SIG-M5 treated with dmso at 0.1 percent for 504 hours (cell line): ENCODE measurements around the gene CDRT4.
A peak's percentile ranks its signal among the peaks of the same experiment; 100 is the strongest.
"Not testable (repeated sequence)": the region's sequence is repeated elsewhere in the genome, so short reads cannot be mapped to it uniquely, and the experiment has no call there.

Source experiments
- DNase-seq: peaks from one replicate; lab custom pipeline; 2025; ENCODE audit not compliant: unreplicated experiment; lab: John Stamatoyannopoulos, UW

The CDRT4 gene

DNA sequence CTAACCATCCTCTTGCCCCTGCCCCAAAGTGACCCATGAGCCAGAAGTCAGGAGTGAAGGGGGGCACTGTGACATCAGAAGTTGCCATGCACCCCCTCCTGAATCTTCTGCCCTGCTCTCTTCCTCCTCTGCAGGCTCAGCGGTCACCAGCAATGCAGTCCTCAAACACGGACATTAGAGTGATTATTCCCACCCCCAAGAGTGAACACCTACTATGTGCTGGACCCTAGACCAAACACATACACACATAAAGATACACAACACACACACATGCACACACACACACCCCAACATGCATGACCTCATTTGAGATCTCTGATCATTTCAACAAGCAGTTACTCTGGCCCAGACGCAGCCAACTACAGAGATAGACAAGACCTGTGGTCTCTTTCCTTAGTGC is at the start of gene CDRT4:
Gene CDRT4 (minus strand): TSS at position 30 of the 400 bp plus-strand sequence. CDS start 27,383 bp downstream, outside the sequence.
- no peak for DNase-seq

DNA sequence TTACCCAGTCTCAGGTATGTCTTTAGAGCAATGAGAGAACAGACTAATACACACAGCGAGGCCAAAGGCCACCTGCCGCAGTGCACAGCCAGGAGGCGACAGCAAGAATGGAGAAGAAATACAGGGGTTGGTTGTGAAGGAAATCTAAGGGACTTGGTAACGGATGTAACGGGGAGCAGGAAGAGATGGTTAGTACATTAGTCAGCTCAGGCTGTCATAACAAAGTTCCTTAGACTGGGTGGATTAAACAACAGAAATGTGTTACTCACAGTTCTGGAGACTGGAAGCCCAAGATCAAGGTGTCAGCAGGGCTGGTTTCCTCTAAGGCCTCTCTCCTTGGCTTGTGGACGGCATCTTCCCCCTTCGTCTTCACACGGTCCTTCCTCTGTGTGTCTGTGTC is 48.7 kb upstream of the CDRT4 start:
- no peak for DNase-seq

DNA sequence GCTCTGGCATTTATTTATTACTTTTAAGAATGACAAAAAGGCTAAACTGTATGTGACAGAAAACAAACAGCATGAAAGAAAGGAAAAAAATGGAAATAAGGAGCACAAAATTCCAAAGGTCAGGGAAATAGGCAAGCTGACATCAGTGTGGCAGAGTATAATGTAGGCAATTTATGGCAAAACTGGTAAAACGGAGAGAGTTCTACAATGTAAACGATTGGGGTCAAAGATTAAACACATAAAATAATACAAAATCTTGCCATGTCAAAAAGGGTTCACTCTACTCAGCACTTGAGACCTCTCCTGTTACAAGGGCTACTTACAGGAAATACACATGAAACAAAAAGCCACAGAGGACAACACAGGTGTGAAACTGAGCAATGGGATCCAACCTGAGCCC is 47.0 kb upstream of the CDRT4 start:
- DNase-seq, result no peak

DNA sequence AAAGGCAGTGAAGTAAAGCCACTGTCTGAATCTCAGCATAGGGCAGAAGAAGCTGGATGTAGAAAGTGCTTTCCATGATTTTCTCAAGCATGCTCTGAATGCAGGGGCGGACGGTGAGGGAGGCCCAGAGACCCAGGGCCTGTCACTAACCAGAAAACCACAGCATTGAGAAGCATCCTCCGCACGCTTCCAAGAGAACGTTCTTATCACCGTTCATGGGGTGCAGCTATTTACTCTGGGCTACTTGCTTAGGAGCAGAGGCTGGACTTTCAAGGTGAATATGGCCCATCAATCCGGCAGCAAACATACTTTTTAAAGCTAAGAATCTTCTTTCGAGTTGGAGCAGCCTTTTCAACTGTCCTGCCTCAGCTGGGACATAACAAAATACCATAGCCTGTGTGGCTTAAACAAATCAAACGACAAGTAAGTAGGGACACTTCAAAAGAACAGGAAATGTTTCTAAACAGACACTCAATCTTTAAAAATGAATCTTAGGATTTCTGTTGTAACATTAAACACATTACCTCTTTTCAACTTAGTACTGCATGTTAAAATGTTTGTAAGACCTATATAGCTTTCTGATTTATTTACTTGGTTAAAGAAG is 46.5 kb upstream of the CDRT4 start:
- DNase-seq, result no peak

DNA sequence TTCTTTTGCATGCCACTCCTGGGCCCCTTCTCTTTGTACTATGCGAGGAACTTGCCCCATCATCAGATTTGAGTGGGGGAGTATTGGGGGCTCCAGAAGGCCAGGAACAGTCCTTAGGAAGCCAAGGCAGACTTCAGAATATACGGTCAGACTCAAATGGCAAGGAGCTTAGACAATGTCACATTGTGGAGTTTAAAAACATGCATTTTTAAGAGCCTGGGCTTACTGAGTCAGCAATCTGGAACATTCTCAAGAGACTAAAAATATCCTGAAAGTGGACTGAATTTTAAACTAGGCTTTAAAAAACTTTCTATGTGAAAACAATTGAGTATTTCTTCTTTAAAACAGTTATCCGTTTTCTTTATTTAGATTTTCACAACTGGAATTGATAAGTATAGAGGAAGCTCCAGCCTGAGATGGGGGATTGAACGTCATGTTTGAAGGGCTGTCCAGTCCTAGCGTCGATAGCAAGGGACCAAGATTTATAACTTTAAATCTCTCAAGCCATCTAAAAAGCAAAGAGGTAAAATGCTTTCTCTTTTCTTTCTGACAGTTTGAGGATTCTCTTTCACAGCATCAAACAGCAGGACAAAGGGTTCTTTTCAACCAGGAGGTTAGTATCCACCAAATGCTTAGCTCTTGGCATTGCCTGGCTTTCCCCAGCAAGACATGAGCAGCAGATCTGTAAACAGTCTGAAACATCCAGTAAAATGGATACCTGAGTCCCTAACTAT is 45.8 kb upstream of the CDRT4 start:
- no peak for DNase-seq

DNA sequence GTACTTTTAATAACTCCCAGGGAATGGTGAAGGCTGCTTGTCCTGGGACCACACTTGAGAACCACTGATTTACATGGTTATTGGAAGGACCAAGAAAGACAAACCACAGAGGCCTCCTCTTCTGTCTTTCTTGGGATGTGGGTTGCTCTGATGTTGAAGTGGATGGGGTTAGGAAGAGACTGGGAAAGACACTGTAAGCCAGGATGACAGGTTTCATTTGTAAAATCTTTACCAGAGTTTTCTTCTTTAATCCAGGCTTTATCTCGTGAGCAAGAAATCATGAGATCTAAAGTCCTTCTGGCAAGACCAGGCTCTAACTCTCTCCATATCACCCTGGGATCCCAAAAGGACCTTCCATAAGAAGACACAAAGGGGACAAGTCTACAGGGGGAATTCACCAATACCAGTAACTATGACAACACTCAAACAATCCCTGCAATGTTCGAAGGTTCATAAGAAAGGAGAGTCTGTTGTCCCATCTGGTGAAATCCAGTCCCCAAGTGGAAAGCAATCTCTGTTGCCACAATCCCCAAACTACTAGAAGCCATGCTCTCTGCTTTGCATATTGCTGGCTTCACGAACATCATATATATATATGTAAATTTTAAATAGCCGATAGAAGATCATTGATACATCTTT is 44.8 kb upstream of the CDRT4 start:
- DNase-seq, result no peak

DNA sequence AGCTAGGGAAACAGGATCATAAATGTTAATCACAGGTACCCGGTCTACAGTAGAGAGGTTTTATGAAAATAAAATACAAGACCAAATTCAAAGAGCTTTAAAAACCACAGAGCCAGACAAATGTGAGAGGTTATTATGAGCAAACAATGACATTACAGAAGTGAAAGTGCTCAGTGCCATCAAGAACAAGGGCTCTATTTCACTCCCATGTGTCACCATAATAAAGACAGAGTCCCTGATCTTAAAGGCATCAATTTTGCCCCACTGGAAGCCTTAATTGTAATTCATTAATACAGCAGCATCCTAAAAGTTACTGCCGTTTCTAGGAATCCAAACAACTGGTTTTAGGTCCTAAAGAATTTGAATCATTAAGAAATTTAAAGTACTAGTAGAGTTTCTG is 43.7 kb upstream of the CDRT4 start:
- DNase-seq, result peak; percentile 64

DNA sequence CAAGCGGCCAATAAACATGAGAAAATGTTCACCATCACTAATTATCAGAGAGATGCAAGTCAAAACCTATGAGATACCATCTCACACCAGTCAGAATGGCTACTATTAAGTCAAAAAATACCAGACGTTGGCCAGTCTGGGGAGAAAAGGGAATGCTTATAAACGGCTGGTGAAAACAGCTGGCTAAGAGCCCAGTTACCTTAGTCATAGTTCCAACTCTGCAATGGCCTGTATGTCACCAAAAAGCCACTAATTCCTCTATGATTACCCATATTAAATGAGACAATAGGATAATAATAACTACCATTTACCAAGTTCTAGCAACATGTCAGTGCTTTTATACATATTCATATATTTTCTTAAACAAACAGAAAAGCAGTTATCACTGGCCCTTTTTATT is 42.9 kb upstream of the CDRT4 start:
- no peak for DNase-seq

DNA sequence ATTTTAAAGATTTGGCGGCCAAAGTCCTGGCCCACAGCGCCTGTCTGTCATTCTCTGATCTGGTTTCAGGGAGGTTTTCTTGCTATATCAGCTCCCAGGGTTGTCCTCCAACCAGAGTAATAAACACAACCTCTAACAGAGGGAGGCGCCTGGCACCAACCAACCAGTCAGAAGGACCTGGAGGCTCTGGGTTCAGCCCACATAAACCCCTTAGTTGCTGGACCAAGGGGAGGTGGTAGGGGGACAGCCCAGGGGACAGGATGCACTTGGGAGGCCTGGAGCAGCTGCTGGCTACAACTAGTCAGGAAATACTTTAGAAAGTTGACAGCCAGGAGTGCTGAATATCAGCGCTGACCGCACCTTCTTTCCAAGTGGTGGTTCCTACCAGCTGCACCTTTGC is 41.7 kb upstream of the CDRT4 start:
- no peak for DNase-seq

DNA sequence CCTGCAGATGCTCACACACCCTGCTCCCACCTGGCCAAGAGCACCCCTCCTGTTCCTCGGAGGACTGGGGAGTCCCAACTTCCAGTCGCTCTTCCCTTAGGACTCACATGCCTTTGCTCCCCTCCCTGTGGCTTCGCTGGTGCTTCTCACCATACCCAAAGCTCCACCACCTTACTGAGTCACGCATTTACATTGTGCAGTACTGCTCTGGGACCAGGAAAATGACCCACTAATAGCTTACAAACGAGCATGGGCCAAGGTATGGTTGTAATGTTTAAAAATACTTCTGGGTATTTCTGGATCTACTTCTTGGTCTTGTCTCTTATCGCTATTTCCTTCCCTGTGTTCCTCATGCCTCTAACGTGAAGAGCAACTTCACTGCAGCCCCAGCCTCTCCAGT is 41.0 kb upstream of the CDRT4 start:
- no peak for DNase-seq

DNA sequence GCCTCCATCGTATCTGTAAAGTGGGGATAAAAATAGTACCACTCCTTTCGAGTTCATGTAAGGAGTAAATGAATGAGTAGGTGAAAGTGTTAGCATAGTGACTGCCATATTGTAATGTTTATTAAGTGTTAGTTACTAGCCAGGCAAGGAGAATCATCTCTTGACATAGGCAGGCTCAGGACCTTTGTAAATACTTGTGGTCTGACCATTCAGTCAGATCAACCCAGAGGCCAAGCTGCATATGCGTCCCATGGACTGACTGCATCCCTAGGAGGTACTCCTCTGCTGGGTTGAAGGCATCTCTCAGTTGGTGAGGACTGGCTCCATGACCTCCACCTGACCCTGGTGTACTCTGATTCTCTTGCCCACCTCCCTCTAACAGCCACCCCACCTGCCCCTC is 40.5 kb upstream of the CDRT4 start:
- DNase-seq, result no peak

DNA sequence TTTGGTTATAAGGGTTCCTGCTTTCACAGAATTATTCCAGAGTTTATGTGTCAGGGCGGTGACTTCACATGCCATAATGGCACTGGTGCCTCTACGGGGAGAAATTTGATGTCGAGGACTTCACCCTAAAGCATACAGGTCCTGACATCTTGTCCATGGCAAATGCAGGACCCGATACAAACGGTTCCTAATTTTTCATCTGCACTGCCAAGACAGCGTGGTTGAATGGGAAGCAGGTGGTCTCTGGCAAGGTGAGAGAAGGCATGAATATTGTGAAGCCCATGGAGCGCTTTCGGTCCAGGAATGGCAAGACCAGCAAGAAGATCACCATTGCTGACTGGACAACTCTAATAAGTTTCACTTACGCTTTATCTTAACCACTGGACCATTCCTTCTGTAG is 39.6 kb upstream of the CDRT4 start:
- no peak for DNase-seq

DNA sequence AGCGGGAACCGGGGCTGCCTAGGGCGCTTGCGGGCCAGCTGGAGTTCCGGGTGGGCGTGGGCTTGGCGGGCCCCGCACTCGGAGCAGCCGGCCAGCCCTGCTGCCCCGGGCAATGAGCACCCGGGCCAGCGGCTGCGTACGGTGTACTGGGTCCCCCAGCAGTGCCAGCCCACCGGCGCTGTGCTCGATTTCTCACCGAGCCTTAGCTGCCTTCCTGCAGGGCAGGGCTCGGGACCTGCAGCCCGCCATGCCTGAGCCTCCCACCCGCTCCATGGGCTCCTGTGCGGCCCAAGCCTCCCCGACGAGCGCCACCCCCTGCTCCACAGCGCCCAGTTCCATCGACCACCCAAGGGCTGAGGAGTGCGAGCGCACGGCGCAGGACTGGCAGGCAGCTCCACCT is 38.3 kb upstream of the CDRT4 start:
- not testable (repeated sequence) for DNase-seq

DNA sequence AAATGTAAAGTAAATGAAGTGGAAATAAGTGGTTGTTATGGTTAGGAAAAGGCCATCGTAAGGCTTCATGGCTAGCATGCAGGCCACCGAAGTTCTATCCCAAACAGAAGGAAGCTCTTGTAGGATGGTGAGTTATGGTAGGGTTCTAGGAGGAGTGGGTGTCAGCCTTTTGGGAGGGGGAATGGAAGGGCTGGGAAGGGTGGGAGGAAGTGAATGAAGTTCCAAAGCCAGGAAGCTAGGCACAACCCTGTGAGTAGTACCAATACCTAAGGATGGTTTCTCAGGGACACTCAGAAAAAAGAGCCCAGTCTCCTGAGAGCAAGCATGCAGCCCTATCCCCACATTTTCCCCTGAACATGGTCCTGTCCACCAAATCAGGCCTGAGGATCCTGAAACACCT is 36.3 kb upstream of the CDRT4 start:
- DNase-seq, result no peak

DNA sequence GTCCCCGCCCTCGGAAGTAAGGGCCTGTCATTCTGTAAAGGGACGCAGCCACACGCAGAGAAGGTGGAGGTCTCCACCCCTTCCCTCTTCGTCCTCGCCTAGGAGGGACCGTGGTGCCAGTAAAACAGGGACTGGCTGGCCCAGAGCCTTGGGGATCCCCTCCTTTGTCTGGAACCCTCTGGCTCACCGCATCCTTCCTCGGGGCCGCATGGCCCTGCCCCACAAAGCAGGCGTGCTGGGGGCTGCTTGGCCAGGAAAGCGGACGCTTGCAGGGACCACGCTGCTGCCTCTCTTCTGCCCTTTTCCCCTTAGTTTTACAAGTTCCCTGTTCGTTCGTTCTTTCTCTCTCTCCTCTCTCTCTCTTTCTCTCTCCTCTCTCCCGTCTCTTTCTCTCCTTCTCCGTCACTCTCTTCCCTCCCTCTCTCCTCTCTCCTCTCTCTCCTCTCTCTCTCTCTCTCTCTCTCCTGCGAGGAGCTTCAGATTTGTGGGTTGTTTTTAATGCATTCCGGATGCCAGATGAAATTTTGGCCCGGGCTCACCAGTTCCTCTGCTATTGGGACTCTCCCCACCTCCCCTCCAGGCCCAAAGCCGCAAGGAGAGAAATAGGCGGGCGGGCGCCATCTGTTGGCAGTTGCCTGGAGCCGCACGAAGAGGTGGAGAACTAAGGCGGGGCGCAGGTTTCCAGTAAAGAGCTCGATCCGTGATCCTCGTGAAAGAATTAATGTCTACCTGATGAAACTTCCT is 35.1 kb upstream of the CDRT4 start:
- DNase-seq, result peak; percentile 26

DNA sequence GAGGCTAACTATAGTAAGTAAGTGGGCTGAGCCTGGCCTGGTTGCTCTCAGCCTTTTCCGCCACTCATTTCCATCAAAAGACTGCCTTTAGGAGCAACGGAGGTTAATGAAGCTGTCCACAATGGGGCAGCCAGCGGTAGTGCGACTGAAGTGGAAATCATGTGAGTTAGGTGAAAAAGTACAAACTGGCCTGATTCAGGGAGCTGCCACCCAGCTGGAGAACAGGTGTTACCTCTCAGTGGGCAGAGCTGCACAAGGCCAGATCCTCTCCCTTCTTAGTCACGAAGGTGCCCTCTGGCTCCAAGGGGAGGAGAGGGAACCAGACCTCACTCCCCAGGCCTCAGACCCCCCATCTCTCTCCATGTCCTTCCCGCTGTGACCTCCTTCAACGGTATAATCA is 34.4 kb upstream of the CDRT4 start:
- DNase-seq, result no peak

DNA sequence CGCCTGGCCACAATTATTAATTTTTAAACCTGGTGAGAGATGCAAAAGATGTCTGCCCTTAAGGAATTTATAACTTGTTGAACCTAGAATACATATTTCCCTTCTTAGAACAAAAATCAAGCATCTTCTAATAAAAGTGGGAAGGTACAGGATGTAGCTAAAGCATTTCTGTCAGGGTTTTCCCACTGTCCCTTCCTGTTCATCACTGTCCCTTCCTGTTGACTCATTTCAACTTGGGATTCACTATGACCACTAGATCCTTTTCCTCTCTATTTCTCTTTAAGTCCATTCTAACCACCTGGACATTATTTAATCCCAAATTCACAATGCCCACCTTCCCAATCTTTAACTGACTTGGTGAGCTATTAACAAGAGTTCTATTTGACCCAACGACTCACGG is 33.9 kb upstream of the CDRT4 start:
- DNase-seq, result no peak

DNA sequence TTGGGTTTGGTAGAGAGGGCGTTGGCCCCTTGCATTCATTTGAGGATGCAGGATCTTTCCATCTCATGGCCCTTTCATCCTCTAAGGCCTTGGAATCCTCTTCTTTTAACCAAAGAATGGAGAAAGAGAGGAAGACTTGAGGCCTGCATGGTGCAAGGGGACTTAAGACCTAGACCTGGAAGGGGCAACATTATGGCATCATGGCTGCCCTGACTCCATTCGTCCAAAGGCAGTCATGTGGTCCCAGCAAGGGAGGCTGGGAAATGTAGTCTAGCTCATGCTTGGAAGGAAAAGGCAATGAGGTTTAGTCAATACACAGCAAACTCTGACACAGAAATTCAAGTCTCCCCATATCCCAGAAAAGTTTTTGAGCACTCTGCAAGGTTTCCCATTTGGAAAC is 30.7 kb upstream of the CDRT4 start:
- no peak for DNase-seq

DNA sequence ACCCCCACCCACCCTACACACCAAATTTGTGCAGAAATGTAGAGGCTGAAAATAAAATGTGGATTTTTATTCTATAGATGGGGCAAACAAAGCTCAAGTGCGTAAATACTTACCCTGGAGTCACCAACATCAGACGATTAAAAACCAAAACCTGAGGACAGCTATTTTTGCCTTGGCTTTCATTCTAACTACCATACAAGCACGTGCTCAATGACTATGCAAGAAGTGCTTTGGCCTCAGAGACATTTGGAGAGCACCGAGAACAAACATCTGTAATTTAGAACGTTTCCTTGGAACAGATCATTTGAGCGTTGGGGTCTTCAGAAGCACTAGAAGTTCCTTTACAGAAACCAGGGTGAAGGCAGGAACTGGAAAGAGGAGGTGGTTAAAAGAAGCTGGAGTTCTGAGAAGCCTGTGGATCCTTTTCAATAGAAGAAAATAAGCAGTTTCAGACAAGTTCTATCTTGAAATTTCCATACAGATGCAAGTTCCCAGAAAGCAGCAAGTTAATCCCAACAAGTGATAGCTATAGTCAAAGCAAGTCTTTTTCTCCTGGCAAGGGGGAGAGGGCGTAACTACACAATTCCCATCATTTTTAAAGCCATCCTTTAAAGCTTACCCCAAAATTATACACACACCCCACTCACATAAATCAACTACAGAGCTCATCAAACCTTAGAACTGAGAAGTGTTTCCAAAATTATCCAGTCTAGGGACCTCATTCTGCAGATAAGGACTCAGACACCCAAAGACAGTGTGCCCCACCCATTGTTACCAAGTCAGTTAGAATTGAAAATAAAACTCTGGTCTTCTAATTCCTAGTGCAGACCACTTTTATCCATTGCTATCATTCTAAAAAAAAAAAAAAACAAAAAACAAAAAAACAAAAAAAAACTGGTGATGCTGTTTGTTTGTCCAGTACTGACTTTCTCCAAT is 29.6 kb upstream of the CDRT4 start:
- no peak for DNase-seq

DNA sequence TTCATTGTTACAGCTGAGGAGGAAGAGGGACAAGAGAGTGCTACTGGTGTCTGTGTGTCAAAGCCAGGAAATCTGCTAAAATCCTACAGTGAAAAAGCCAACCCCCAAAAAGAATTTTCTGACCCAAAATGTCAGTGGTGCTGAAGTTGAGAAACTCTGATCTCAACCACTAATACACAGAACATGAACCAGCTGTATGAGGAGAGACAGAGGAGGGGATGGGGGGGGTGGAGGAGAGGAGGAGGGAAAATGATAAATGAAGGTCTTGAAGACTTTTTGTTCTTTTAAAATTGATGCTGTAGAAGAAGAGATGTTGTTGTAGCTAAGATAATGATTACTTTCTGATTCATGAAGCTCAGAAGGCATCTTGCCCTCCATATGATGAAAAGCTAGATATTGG is 27.4 kb upstream of the CDRT4 start:
- DNase-seq, result no peak

DNA sequence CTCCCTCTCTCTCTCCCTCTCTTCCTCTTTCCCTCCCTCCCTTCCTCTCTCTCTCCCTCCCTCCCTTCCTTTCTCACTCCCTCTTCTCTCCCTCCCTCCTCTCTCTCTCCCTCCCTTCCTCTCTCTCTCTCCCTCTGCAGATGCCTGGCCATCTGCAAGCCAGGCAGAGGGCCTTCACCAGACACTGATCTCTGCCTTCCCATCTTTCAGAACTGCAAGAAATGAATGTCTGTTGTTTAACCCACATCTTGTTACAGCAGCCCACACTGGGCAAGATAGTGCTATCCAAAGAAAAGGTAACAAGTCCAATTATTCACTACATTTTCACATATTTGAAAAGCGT is 26.2 kb upstream of the CDRT4 start:
- DNase-seq, result no peak
